ENCODE data around the gene NFXL1.

The NFXL1 gene

GRCh38 chr4:47819178-47819577 is 95.2 kb downstream of the NFXL1 start:
- H3K4me3 ChIP-seq (ENCODE audit: low read depth, low read length) = no peak overlapping the region
- ChIA-PET POLR2A (no interaction called here), CTCF (interaction anchor here (1.3 kb wide), 1 partner anchor 9 kb away, joined by 4 read pairs; no protein-coding TSS in a partner anchor)
- no peak for TF ChIP-seq CTCF (IDR thresholded peaks at IDR 0.05; ENCODE audit: insufficient read depth, low read length, missing control alignments)
- DNase-seq (ENCODE audit: low read depth, low spot score) = no peak

GRCh38 chr4:47817275-47817674 is 97.1 kb downstream of the NFXL1 start:
- TF ChIP-seq CTCF (IDR thresholded peaks at IDR 0.05; ENCODE audit: insufficient read depth, low read length, missing control alignments) = no peak
- POLR2A ChIA-PET = no interaction called here
- DNase-seq (ENCODE audit: low read depth, low spot score) = no peak
- CTCF ChIA-PET = interaction anchor here (0.7 to 1.8 kb wide), 6 partner anchors 16 to 166 kb away, joined by 3 to 9 read pairs (median 4); no protein-coding TSS in a partner anchor
- H3K4me3 ChIP-seq (ENCODE audit: low read depth, low read length) = no peak overlapping the region

GRCh38 chr4:47816748-47817147 is 97.6 kb downstream of the NFXL1 start:
- H3K4me3 ChIP-seq (ENCODE audit: low read depth, low read length) = no peak overlapping the region
- no peak for TF ChIP-seq CTCF (IDR thresholded peaks at IDR 0.05; ENCODE audit: insufficient read depth, low read length, missing control alignments)
- DNase-seq (ENCODE audit: low read depth, low spot score) = no peak
- CTCF ChIA-PET = interaction anchor here (0.7 to 1.8 kb wide), 5 partner anchors 20 to 166 kb away, joined by 3 to 9 read pairs (median 4); no protein-coding TSS in a partner anchor
- POLR2A ChIA-PET = no interaction called here

- CTCF ChIA-PET = interaction anchor here (1.0 to 1.1 kb wide), 3 partner anchors 10 to 110 kb away, joined by 3 to 7 read pairs (median 3); no protein-coding TSS in a partner anchor
- TF ChIP-seq CTCF (IDR thresholded peaks at IDR 0.05; ENCODE audit: insufficient read depth, low read length, missing control alignments) = no peak
- DNase-seq (ENCODE audit: low read depth, low spot score) = peak; percentile 55
- POLR2A ChIA-PET = no interaction called here
- H3K4me3 ChIP-seq (ENCODE audit: low read depth, low read length) = no peak overlapping the region
Measured at GRCh38 chr4:47814618-47815295, 99.6 kb downstream of the NFXL1 start.

GRCh38 chr4:47809654-47810203 is 104.7 kb downstream of the NFXL1 start:
- ChIA-PET POLR2A (no interaction called here), CTCF (interaction anchor here (1.5 to 2.0 kb wide), 2 partner anchors 11 to 27 kb away, joined by 4 to 5 read pairs; partner anchors contain the start of gene CORIN)
- no peak for DNase-seq (ENCODE audit: low read depth, low spot score)
- no peak overlapping the region for H3K4me3 ChIP-seq (ENCODE audit: low read depth, low read length)
- TF ChIP-seq CTCF (IDR thresholded peaks at IDR 0.05; ENCODE audit: insufficient read depth, low read length, missing control alignments) = no peak

GRCh38 chr4:47804598-47804997 is 109.8 kb downstream of the NFXL1 start:
- TF ChIP-seq CTCF (IDR thresholded peaks at IDR 0.05; ENCODE audit: insufficient read depth, low read length, missing control alignments) = no peak
- H3K4me3 ChIP-seq (ENCODE audit: low read depth, low read length) = no peak overlapping the region
- ChIA-PET POLR2A (interaction anchor here (0.6 kb wide), 1 partner anchor 341 kb away, joined by 3 read pairs; the partner anchor contains the start of gene COMMD8), CTCF (no interaction called here)
- no peak for DNase-seq (ENCODE audit: low read depth, low spot score)
